Skin of body (tissue), 2 donors: ENCODE measurements around the gene SS18L1. TPM values are rescaled to one million over a fixed set of nuclear protein-coding genes. Genes with fewer than 3 reads are reported as not detected.

Source experiments
- DNase-seq: peaks from one replicate; lab custom pipeline; 2025; lab: John Stamatoyannopoulos, UW
- total RNA-seq: library from RNA; depleted of rRNA; stranded (reverse); fragments of >200 nt; gene quantifications from one replicate; pipeline ENCODE4 v1.2.3, GENCODE V29; 2014

Gene SS18L1
- total RNA-seq, 1 donor from 2014 or later, result 18.5 TPM

DNA sequence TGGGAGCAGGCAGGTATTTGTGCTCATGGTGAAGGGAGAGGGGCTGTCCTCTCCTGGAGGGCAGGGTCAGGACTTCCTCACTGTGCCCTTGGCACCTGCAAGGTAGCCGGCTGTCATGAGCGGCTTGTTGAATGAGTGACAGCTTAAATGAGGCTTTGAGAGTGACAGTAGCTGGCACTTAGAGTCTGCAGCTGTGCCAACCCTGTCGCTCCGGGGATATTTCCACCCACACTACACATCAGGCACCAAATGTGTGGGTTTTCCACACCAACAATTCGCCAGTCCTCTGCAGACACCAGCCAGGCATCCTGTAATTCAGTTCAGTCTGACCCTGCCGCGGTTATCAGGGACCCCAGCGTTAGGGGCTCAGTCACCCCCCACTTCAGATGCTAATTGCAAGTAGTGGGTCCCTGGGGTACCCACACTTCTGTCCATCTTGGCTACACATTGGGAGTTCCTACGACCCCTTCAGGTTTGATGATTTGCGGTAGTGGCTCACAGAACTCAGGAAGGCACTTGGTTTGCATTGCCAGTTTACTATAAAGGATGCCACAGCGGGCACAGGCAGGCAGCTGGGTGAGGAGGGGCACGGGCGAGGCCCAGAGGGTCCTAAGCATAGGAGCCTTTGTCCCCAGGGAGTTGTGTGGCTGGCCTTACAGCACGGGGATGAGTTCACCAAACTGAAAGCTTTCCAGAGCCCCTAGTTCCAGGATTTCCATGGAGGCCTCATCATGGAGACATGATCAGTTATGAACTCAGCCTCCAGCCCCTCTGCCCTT, 48.4 kb downstream of the SS18L1 start:
- DNase-seq, result no peak

DNA sequence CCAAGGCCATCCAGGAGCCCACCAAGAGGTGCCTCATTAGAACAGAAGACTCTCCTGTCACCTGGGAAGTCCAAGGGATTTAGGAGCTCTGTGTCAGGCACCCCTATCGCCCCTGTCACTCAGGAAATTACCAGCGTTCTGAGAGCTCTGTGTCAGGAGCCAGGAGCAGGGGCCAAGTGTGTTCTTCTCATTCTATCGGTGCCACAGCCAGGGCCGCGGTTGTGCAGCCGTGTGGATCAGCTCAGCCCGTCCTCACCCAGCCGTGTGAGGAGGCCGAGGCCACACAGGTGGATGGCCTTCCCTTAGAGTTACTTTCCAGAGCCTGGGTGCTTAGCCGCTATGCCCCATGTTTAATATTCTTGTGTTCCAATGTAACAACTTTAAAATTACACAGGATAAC, 49.1 kb downstream of the SS18L1 start:
- no peak for DNase-seq

GRCh38 chr20:62193079-62194025, 49.8 kb downstream of the SS18L1 start:
- DNase-seq, result no peak

DNA sequence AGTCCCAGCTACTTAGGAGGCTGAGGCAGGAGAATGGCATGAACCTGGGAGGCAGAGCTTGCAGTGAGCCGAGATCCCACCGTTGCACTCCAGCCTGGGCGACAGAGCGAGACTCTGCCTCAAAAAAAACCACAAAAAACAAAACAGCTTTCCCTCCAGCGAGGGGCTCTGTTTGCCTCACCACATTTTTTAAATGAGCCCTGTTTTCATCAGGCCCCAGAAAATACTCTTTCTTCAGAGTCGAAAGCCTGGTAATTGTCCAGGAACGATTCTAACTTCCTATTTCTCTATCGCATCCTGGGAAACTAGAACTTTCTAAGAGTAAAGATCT, 51.5 kb downstream of the SS18L1 start:
- no peak for DNase-seq

GRCh38 chr20:62195736-62196135, 52.2 kb downstream of the SS18L1 start:
- no peak for DNase-seq

DNA sequence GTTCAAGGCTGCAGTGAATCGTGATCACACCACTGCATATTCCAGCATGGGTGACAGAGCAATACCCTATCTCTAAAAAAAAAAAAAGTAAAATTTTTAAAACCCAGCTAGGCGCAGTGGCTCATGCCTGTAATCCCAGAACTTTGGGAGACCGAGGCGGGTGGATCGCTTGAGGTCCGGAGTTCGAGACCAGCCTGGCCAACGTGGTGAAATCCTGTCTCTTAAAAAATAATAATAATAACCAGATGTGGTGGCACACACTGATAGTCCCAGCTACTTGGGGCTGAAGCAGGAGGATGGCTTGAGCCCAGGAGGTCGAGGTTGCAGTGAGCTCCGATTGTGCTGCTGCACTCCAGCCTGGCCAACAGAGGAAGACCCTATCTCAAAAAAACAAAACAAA, 52.7 kb downstream of the SS18L1 start:
- DNase-seq, result no peak

GRCh38 chr20:62197311-62197710, 53.7 kb downstream of the SS18L1 start:
- no peak for DNase-seq

DNA sequence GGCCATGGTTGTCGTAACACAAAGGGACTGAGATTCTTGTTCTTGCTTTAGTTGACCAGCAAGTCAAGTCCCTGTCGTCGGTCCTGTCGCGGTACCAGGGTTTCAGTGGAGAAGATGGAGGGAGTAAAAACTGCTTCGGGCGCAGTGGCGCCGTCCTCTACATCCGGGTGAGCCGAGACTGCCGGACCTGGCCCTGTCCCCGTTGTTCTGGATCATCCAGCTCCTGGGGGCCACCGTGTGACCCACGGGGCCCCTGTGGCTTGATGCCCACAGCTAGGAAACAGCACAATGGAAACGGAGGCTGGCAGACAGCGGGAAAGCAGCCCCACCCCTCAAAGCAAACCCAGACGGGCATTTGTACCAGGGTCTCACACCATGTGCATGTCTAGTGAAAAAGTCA, 54.2 kb downstream of the SS18L1 start:
- DNase-seq, result no peak

GRCh38 chr20:62198496-62198895, 54.9 kb downstream of the SS18L1 start:
- no peak for DNase-seq

GRCh38 chr20:62198931-62199330, 55.4 kb downstream of the SS18L1 start:
- no peak for DNase-seq

- DNase-seq, result no peak
Observed at GRCh38 chr20:62200491-62201172, 57.1 kb downstream of the SS18L1 start.

- DNase-seq, result no peak
Observed at GRCh38 chr20:62201173-62202082, 57.9 kb downstream of the SS18L1 start.

GRCh38 chr20:62202083-62202395, 58.5 kb downstream of the SS18L1 start:
- DNase-seq, result no peak

DNA sequence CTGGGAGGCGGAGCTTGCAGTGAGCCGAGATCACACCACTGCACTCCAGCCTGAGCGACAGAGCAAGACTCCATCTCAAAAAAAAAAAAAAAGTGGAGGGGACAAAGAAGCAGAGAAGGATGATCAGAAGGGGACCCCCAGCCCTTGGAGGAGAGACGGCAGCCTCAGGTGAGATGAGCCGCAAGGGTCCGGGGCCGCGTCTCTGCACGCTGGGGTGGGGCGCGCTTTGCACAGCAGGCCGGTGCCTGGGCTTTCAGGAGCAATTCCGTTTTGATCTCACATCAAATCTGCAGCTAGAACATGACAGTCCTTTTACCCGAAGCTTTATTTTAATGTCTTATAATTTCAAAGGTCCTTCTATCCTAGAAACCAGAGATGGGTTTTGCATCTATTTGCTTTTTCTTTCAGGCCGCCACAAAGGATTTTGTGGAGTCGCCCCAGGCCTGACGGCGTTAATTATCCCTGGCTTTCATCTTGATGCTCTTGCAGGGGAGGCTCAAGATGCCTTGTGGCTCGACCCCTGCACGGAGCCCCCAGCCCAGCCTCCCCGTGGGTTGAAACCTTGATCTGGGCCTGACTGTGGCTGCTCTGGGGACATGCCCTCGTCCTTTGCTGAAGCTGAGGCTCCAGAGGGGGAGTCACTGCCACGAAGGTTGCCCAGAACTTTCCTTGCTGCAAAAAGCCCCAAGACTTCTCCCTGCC, 59.3 kb downstream of the SS18L1 start:
- DNase-seq, result no peak

DNA sequence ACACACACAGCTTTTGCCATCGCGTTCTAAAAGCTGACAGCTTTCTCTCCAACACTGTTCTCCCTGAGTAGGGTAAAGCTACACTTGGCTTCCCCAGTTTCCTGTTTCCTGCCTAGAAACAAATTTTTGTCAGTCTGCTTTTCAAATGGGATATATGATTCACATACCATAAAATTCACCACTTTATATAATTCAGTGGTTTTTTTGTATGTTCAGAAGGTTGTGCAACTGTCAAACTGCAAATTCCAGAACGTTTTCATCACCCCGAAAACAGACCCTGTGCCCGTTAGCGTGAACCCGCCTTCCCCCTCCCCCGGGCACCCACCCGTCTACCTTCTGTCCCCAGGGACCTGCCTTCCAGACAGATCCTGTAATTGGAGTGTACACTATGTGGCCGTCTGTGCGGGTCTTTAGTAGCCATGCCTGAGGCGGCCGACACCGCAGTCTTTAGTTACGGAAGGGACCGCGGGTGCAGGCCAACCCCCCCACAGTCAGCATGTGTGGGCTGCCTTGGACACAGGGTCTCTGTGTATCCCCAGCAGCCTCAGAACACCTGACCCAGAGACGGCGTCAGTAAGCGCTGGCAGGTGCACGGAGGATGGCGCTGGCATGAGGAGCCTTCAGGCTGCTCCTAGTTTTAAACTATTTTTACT, 59.9 kb downstream of the SS18L1 start:
- no peak for DNase-seq

DNA sequence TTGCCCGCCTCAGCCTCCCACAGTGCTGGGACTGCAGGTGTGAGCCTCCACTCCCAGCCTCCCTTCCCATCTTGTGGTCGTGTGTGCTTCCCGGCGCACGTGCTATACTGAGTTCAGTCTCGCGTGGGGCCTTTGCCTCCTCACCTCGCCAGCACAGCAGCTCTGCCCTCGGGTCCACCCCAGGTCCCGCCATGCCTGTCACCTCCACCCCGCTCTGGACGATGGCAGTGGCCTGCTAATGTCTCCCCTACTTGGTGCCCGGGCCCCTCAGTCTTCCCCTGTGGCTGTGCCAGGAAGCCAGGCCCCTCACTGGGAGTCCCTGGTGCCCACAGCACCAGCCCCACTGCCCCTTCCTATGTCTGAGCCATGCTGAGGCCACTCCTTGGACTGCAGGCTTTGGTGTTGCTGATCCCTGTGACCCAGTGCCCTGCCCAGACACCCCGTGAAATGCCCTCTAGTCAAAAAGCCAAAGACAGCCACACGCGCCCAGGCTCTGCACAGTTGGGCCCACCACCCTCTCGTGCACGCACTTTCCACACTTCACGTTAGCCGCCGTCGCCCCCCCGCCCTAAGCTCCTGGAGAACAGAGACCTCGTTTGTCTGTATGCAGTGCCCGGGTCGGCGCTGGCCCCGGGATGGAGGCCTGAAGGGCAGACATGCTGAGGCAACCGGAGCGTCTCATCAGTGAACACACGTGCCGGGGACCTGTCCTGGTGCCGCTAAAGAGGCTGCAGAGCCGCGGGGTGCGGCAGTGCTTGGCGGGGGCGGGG, 62.2 kb downstream of the SS18L1 start:
- no peak for DNase-seq

GRCh38 chr20:62206388-62206775, 62.8 kb downstream of the SS18L1 start:
- no peak for DNase-seq

- DNase-seq, result no peak
Observed at GRCh38 chr20:62208061-62208794, 64.7 kb downstream of the SS18L1 start.
